ENCODE results near the gene SH3PXD2A. TPM values are rescaled to one million over a fixed set of nuclear protein-coding genes. Genes with fewer than 3 reads are reported as not detected.

The SH3PXD2A gene
- total and polyA plus RNA-seq, 10 of the 15 experiments (the other 5 are each of a cell fraction or from before 2014, with no cell fraction given), result 0.63 to 14.0 (median 4.4) TPM

GRCh38 chr10:103854686-103855391 is 537 bp downstream of the SH3PXD2A start:
- Histone ChIP-seq H3K79me2 (ENCODE audit: control insufficient read depth, insufficient read depth, low read length) (no peaks in the 10 kb centered on the region), H3K9me3 (replicated peaks; ENCODE audit: control insufficient read depth, insufficient read depth, low read length) (no peaks in the 10 kb centered on the region), H3K36me3 (ENCODE audit: control insufficient read depth in 2 of 2, insufficient read depth in 2 of 2, low read length in 1 of 2) (no peaks in the 10 kb centered on the region), H3K27me3 (replicated peaks in 1 of 2; ENCODE audit: control insufficient read depth in 2 of 2, insufficient read depth in 2 of 2, low read length in 1 of 2) (peaks cover 10 to 18% of the 10 kb centered on the region in 2 experiments), H3K27ac (ENCODE audit: control insufficient read depth, insufficient read depth) (no peak overlapping the region), H4K20me1 (ENCODE audit: control insufficient read depth, insufficient read depth) (no peaks in the 10 kb centered on the region), H3K4me1 (ENCODE audit: control insufficient read depth, insufficient read depth, low read length) (no peaks in the 10 kb centered on the region; the same call in 1 of the 2 replicates), H3K9ac (ENCODE audit: control insufficient read depth, insufficient read depth, low read length) (no peak overlapping the region; the same call in 1 of the 2 replicates), H3K4me3 (no peak overlapping the region), H3K4me2 (ENCODE audit: control insufficient read depth, insufficient read depth) (no peak overlapping the region), H2AFZ (ENCODE audit: control insufficient read depth, low read depth, low read length) (no peak overlapping the region)
- ChIA-PET RAD21 (ENCODE audit: unreplicated experiment) (interaction anchor here (1.2 to 3.6 kb wide), 3 partner anchors 72 to 142 kb away, joined by 3 to 14 read pairs (median 3); no protein-coding TSS in a partner anchor), SMC1A (ENCODE audit: uncharacterized antibody, unreplicated experiment) (interaction anchor here (1.2 to 2.5 kb wide), 2 partner anchors 40 to 142 kb away, joined by 4 to 13 read pairs; no protein-coding TSS in a partner anchor), POLR2A (no interaction called here), CTCF (interaction anchor here (1.1 to 3.2 kb wide), 3 partner anchors 8 to 367 kb away, joined by 3 to 17 read pairs (median 3); no protein-coding TSS in a partner anchor)
- in situ Hi-C loops (cut with MboI), result no loop called here
- BruUV-seq (replicated peaks), result no TSS peak
- FAIRE-seq, result no peak
- WGBS (ENCODE audit: insufficient coverage, insufficient replicate concordance, low lambda C conversion rate, missing lambda C conversion rate), result under 1% methylated on average over 30 of the region's 53 CpGs
- intact Hi-C loops (cut with micrococcal nuclease; ENCODE audit: unreplicated experiment), result no loop called here
- DNase-seq (ENCODE audit: low read depth, low spot score), result no peak
- ATAC-seq, result no peak
- TF ChIP-seq ZNF592 (IDR thresholded peaks at IDR 0.05) (no peak), PAX5 (IDR thresholded peaks at IDR 0.05; ENCODE audit: borderline replicate concordance, low read depth, low read length) (no peak), MEF2B (IDR thresholded peaks at IDR 0.05; ENCODE audit: partially characterized antibody, poor library complexity, severe bottlenecking) (peak; percentile 70), TCF3 (IDR thresholded peaks at IDR 0.05; ENCODE audit: borderline replicate concordance, insufficient read depth, low read depth, low read length) (no peak), MYC (IDR thresholded peaks at IDR 0.05; ENCODE audit: insufficient read depth, insufficient read length, insufficient replicate concordance, low read length, severe bottlenecking) (no peak), DPF2 (IDR thresholded peaks at IDR 0.05) (0 out of 2 replicates have a peak, but pooled peaks have one; percentile 37), HDAC2 (IDR thresholded peaks at IDR 0.05) (no peak), IKZF1 (conservative IDR thresholded peaks at IDR 0.05) (0 out of 2 replicates have a peak, but pooled peaks have one; percentile 22), LARP7 (IDR thresholded peaks at IDR 0.05) (peak; percentile 23; the same call in 1 of the 2 replicates)

All from GM12878 (cell line).